Epithelial cell of esophagus (primary cell): ENCODE data around the gene TMEM185B.

Experiments used
- DNase-seq: peaks from one replicate; pipeline ENCODE4 v3.0.0; 2010; ENCODE audit warnings: low read depth
- H3K4me3 ChIP-seq: 2 replicates; pipeline ENCODE4 v1.5.1; 2011; ENCODE audit warnings: mild to moderate bottlenecking, low read length, control low read depth
- CTCF ChIP-seq: IDR thresholded peaks from 2 replicates; pipeline ENCODE4 v1.5.1; 2011; ENCODE audit warnings: low read depth, mild to moderate bottlenecking, low read length, control low read depth, inconsistent platforms; ENCODE audit not compliant: insufficient read depth; ENCODE audit errors: missing control alignments

The TMEM185B gene

GRCh38 chr2:120224735-120225548 is 1.7 kb upstream of the TMEM185B start:
- no peak for TF ChIP-seq CTCF
- no peak for DNase-seq
- no peak overlapping the region for H3K4me3 ChIP-seq

GRCh38 chr2:120224256-120224655 is 1.1 kb upstream of the TMEM185B start:
- peak overlapping the region; percentile 54 for H3K4me3 ChIP-seq

GRCh38 chr2:120222186-120223033 is 790 bp downstream of the TMEM185B start:
- DNase-seq = no peak
- no peak for TF ChIP-seq CTCF
- H3K4me3 ChIP-seq = peak overlapping the region; percentile 54

More at GRCh38 chr2:120224256-120224655, 1.1 kb upstream of the TMEM185B start:
- no peak for TF ChIP-seq CTCF
- DNase-seq = no peak

- no peak for DNase-seq
Observed at GRCh38 chr2:120221616-120222015, 1.6 kb downstream of the TMEM185B start.

GRCh38 chr2:120220756-120221155 is 2.4 kb downstream of the TMEM185B start:
- no peak for DNase-seq
- no peak overlapping the region for H3K4me3 ChIP-seq
- TF ChIP-seq CTCF = no peak

More at GRCh38 chr2:120221616-120222015, 1.6 kb downstream of the TMEM185B start:
- H3K4me3 ChIP-seq = no peak overlapping the region
- TF ChIP-seq CTCF = no peak

GRCh38 chr2:120219766-120220165 is 3.4 kb downstream of the TMEM185B start:
- no peak for DNase-seq
- no peak overlapping the region for H3K4me3 ChIP-seq
- no peak for TF ChIP-seq CTCF
